ENCODE measurements around the gene CDH13. TPM values are rescaled to one million over a fixed set of nuclear protein-coding genes. Genes with fewer than 3 reads are reported as not detected.

The CDH13 gene
- total and polyA plus RNA-seq, 2 donors (not counting 1 experiment from before 2014, with no cell fraction given), result 27.6 to 96.7 TPM

DNA sequence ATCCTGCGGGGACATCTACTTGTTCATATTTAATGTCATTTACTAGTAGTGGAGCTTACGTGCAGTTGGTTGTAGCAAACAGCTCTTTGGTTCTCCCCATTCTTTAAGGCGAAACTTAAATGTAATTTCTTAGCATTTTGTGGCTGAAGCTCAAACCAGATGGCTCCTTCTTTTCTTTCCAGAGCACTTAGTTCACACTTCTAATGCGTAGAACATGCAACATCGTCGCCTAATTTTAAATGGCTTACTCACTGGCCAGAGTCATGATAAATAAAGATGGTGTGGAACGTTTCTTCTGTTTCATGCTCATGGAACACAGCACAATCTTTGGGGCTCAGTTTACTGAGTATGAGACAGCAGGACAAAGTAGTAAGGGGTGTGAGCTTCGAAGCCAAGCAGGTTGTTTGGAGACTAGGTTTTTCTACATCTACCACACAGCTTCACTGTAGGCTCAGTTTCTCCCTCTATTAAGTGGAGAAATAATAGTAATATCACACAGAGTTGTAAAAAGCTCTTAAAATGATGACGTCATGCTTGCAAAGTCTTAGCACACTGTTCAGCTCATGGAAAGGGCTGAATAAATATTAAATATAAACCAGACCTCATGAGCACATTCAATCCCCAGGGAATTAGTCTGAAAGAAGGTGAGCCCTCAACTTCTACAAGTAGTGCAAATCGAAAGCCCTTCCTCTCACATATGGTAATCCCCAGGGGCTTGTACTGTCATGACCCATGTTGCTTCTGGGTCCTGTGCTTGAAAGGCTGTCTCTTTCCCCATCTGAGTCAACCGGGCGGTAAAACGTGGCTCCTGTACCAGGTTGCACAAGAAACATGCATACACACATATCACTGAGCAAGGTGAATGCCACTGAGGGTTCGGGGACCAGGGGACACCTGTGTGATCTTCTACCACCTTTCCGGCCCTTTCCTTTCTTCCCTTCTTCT is 384.3 kb downstream of the CDH13 start:
- Histone ChIP-seq H2AFZ (ENCODE audit: low read length) (no peak overlapping the region), H3K4me1 (ENCODE audit: control insufficient read depth, extremely low read depth, insufficient read depth, low read length) (no peaks in the 10 kb centered on the region), H3K27me3 (ENCODE audit: control insufficient read depth, insufficient read depth, low read length) (no peaks in the 10 kb centered on the region), H4K20me1 (ENCODE audit: control insufficient read depth, extremely low read depth, insufficient read depth, low read length) (no peaks in the 10 kb centered on the region), H3K9me3 (ENCODE audit: control insufficient read depth, insufficient read depth, low read depth, low read length) (no peaks in the 10 kb centered on the region), H3K9ac (ENCODE audit: insufficient read depth, low read length) (no peak overlapping the region), H3K36me3 (ENCODE audit: control insufficient read depth, insufficient read depth, low read length) (no peaks in the 10 kb centered on the region), H3K4me2 (ENCODE audit: extremely low read depth, insufficient read depth, low read length) (no peak overlapping the region), H3K27ac (ENCODE audit: insufficient read depth, low read length) (no peak overlapping the region), H3K79me2 (ENCODE audit: control insufficient read depth, insufficient read depth, low read length) (no peaks in the 10 kb centered on the region), H3K4me3 (replicated peaks in 1 of 4; ENCODE audit: control extremely low read depth in 1 of 4, insufficient read depth in 1 of 4, low read depth in 3 of 4, low read length in 4 of 4) (no peak overlapping the region)
- TF ChIP-seq, protein P1, sequence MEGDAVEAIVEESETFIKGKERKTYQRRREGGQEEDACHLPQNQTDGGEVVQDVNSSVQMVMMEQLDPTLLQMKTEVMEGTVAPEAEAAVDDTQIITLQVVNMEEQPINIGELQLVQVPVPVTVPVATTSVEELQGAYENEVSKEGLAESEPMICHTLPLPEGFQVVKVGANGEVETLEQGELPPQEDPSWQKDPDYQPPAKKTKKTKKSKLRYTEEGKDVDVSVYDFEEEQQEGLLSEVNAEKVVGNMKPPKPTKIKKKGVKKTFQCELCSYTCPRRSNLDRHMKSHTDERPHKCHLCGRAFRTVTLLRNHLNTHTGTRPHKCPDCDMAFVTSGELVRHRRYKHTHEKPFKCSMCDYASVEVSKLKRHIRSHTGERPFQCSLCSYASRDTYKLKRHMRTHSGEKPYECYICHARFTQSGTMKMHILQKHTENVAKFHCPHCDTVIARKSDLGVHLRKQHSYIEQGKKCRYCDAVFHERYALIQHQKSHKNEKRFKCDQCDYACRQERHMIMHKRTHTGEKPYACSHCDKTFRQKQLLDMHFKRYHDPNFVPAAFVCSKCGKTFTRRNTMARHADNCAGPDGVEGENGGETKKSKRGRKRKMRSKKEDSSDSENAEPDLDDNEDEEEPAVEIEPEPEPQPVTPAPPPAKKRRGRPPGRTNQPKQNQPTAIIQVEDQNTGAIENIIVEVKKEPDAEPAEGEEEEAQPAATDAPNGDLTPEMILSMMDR (conservative IDR thresholded peaks at IDR 0.05 in 1 of 2, IDR thresholded peaks at IDR 0.05 in 1 of 2; ENCODE audit: low read depth in 1 of 2, low read length in 2 of 2), result no peak
- no peak for TF ChIP-seq EZH2 (IDR thresholded peaks at IDR 0.05; ENCODE audit: low read length, missing control alignments)
- no peak for DNase-seq (ENCODE audit: low read depth in 2 of 2)

DNA sequence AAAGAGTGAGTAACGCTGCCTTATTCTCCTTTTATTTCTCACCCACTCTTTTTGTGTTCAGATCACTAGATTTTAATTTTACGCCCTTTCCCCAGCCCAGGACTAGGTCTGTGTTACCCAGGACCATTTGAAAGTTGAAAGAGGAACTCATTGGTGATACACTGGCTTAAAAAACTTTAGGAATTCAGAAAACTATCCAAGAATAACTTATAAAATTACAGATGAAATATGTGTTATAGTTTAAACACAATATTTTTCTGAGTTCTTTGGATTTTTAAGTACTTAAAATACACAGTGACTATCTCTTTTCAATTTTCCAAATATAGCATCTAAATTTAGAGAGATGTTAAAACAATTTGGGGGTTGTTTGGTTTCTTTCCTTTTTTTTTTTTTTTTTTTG is 385.2 kb downstream of the CDH13 start:
- no peaks in the 10 kb centered on the region for H4K20me1 ChIP-seq (ENCODE audit: control insufficient read depth, extremely low read depth, insufficient read depth, low read length)
- H3K27ac ChIP-seq (ENCODE audit: insufficient read depth, low read length), result no peak overlapping the region
- H2AFZ ChIP-seq (ENCODE audit: low read length), result no peak overlapping the region
- TF ChIP-seq EZH2 (IDR thresholded peaks at IDR 0.05; ENCODE audit: low read length, missing control alignments), result no peak
- TF ChIP-seq, protein P1 (conservative IDR thresholded peaks at IDR 0.05 in 1 of 2, IDR thresholded peaks at IDR 0.05 in 1 of 2; ENCODE audit: low read depth in 1 of 2, low read length in 2 of 2), result no peak
- no peaks in the 10 kb centered on the region for H3K36me3 ChIP-seq (ENCODE audit: control insufficient read depth, insufficient read depth, low read length)
- H3K4me1 ChIP-seq (ENCODE audit: control insufficient read depth, extremely low read depth, insufficient read depth, low read length), result no peaks in the 10 kb centered on the region
- H3K79me2 ChIP-seq (ENCODE audit: control insufficient read depth, insufficient read depth, low read length), result no peaks in the 10 kb centered on the region
- no peaks in the 10 kb centered on the region for H3K27me3 ChIP-seq (ENCODE audit: control insufficient read depth, insufficient read depth, low read length)
- no peak overlapping the region for H3K4me3 ChIP-seq (replicated peaks in 1 of 4; ENCODE audit: control extremely low read depth in 1 of 4, insufficient read depth in 1 of 4, low read depth in 3 of 4, low read length in 4 of 4)
- no peak for DNase-seq (ENCODE audit: low read depth in 2 of 2)
- no peaks in the 10 kb centered on the region for H3K9me3 ChIP-seq (ENCODE audit: control insufficient read depth, insufficient read depth, low read depth, low read length)
- no peak overlapping the region for H3K4me2 ChIP-seq (ENCODE audit: extremely low read depth, insufficient read depth, low read length)
- no peak overlapping the region for H3K9ac ChIP-seq (ENCODE audit: insufficient read depth, low read length)

DNA sequence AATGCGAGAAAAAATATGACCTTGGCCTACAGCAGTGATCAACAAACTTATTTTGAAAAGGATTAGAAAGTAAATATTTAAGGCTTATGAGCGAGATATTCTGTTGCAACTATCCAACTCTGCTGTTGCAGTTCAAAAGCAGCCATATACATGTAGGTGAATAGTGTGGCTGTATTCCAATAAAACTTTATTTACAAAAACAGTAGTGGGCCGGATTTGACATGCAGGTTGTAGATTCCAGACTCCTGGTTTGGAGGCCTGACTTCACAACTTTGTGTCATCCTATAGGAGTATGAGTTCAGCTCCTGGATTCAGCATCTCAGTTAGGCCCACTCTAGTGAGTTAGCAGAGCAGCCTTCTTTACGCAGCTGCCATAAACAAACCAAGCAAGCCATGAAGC is 386.3 kb downstream of the CDH13 start:
- no peaks in the 10 kb centered on the region for H3K36me3 ChIP-seq (ENCODE audit: control insufficient read depth, insufficient read depth, low read length)
- no peaks in the 10 kb centered on the region for H3K9me3 ChIP-seq (ENCODE audit: control insufficient read depth, insufficient read depth, low read depth, low read length)
- H2AFZ ChIP-seq (ENCODE audit: low read length), result no peak overlapping the region
- H3K79me2 ChIP-seq (ENCODE audit: control insufficient read depth, insufficient read depth, low read length), result no peaks in the 10 kb centered on the region
- TF ChIP-seq, protein P1 (conservative IDR thresholded peaks at IDR 0.05 in 1 of 2, IDR thresholded peaks at IDR 0.05 in 1 of 2; ENCODE audit: low read depth in 1 of 2, low read length in 2 of 2), result no peak
- TF ChIP-seq EZH2 (IDR thresholded peaks at IDR 0.05; ENCODE audit: low read length, missing control alignments), result no peak
- no peaks in the 10 kb centered on the region for H4K20me1 ChIP-seq (ENCODE audit: control insufficient read depth, extremely low read depth, insufficient read depth, low read length)
- H3K9ac ChIP-seq (ENCODE audit: insufficient read depth, low read length), result no peak overlapping the region
- DNase-seq (ENCODE audit: low read depth in 2 of 2), result no peak
- H3K4me3 ChIP-seq (replicated peaks in 1 of 4; ENCODE audit: control extremely low read depth in 1 of 4, insufficient read depth in 1 of 4, low read depth in 3 of 4, low read length in 4 of 4), result no peak overlapping the region
- H3K27ac ChIP-seq (ENCODE audit: insufficient read depth, low read length), result no peak overlapping the region
- no peaks in the 10 kb centered on the region for H3K27me3 ChIP-seq (ENCODE audit: control insufficient read depth, insufficient read depth, low read length)
- no peaks in the 10 kb centered on the region for H3K4me1 ChIP-seq (ENCODE audit: control insufficient read depth, extremely low read depth, insufficient read depth, low read length)
- H3K4me2 ChIP-seq (ENCODE audit: extremely low read depth, insufficient read depth, low read length), result no peak overlapping the region

Data from fibroblast of lung (primary cell).